ENCODE measurements around the gene GCNA.
"Not testable (repeated sequence)": the region's sequence is repeated elsewhere in the genome, so short reads cannot be mapped to it uniquely, and the experiment has no call there.

The GCNA gene

DNA sequence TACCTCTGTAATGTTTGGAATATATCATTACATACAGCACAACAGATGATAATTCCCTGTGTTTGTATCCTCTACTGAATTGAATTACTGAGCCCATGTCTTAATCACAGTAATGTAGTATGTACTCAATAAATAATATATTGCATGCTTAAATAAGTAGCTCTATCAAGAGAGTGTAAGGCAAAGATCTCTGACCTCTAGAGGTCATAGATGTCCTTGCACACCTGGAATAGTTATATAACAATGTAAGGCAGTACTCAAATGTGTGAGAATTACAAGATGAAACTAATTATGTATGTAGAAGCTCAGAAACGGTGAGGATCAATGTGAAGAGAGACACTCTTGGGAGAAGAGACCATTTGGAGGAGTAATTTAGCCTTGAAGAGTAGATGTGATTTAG is 14.3 kb upstream of the GCNA start:
- DNase-seq = no peak

DNA sequence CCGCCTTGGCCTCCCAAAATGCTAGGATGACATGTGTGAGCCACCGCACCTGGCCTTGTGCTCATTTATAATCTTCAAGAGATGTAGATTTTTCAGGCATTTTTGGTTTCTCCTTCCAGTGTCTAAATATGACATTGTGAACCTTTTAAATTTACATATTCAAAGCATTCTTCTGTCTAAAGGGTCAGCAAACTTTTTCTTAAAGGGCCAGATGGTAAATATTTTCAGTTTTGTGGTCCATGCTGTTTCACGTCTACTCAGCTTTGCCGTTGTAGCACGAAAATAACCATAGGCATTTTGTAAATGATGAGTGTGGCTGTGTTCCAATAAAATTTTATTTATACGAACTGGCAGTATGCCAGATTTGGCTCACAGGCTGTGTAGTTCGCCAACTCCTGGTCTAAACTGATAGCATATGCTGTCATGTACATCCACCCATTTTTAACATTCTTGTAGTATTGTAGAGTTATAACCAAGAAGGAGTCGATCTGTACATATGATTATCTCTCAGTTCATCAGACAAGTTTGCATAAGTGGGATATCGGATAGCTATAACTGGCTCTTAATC is 12.7 kb upstream of the GCNA start:
- no peak for DNase-seq

DNA sequence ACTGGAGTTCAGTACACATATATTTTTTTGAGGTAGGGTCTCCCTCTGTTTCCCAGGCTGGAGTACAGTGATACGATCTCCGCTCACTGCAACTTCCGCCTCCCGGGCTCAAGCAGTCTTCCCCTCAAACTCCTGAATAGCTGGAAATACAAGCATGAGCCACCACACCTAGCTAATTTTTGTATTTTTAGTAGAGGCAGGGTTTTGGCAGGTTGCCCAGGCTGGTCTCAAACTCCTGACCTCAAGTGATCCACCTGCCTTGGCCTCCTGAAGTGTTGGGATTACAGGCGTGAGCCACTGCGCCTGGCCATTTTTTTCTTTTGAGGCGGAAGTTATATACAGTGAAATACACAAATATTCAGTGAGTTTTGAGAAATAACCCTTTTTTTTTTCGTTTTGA is 6.8 kb upstream of the GCNA start:
- DNase-seq = not testable (repeated sequence)

DNA sequence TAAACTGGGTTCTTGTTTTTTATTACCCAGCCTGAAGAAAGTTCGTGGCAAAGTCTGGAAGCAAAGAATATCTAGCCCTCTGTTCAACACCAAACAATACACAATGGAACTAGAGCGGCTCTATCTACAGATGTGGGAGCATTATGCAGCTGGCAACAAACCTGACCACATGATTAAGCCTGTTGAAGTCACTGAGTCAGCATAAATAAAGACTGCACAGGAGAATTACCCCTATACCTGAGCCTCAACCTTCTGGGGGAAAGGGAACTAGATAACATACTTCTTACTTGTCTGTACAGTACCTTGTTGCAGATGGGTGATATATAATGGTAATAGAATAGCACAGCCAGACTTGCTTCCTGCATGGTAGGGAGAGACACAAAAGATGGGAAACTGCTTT is 4.6 kb upstream of the GCNA start:
- DNase-seq = no peak

DNA sequence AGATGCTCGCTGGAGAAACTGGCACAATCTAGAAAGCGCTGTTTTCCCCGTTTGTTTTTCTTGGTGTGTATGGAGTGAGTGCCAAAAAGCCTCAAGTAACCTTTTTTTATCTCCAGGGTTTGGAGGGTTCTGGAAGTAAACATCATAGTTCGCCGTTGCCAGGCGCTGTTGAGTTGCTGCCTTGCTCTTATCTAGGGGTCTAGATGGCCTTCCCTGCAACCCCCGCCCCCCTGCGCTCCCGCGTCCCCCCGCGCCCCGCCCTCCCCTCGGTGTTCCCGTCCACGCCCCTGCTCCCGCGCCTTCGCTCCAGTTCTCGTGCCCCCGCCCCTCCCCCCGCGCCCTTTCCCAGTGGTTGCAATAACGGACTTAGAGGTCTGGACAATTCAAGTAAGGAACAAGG is 555 bp upstream of the GCNA start:
- DNase-seq = no peak

DNA sequence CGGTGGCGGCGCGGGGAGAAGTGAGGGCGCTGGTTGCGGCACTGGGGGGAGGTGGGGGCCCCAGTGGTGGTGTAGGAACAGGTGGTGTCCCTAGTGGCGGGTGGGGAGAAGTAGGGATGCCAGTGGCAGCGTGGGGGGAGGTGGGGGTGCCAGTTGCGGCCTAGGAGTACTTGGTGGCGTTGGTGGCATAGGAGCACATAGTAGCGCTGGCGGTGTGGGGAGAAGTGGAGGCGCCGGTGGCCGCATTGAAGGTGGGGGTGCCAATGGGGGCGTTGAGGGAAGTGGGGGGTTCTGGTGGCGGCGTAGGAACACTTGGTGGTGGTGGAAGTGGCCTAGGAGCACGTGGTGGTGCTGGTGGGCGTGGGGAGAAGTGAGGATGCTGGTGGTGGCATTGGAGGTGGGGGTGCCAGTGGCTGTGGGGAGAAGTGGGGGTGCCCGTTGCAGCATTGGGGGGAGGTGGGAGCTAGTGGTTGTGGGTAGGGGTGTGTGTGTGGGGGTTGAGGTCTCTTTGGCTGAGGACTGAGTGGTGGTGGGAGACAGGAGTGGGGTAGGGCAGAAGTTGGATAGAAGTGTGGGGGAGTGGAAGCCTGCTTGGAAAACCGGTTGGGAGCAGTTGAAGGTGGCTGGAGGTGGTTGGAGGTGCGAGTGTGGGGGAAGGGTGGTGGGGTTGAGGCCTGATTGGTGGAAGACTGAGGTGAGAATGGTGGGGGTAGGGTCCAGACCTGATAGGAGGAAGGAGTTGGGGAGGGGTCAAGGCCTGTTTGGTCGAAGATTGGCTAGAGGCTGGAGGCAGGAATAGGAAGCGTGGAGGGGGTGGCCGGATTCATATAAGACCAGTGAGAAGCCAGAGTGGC is 1.1 kb downstream of the GCNA start:
- no peak for DNase-seq

DNA sequence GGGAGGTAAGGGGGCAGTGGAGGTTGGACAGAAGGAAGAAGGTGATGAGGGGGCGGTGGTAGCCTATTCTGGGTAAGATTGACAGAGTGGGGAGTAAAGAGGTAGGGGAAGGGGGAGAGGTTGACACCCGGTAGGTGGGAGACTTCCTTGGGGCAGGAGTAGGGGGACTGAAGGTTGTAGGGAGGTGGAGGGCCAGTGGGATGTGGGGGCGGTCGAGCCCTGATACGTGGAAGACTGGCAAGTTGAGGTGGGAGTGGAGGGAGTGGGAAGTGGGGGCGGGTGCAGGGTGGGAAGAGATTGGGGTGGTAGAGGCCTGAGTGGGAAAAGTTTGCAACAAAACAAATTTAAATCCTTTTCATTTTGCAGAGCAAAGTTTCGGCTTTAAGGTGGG is 1.7 kb downstream of the GCNA start:
- DNase-seq = no peak

DNA sequence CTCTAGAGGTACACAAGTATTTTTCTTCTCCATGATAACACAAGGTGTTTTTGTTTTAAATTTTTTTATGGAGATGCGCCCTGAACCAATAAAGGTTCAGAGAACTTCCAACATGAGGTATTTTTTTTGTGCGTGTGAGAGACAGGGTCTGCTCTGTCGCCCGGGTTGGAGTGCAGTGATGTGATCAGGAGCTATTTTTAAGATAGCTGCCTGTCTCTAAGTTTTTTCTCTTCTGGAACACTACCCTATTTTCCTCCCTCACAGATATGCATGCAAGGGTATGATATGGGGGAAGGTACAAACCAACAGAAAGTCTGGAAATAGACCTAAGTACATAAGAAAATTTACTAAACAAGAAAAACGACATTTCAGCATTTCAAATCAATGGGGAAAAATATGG is 3.0 kb downstream of the GCNA start:
- DNase-seq = no peak

DNA sequence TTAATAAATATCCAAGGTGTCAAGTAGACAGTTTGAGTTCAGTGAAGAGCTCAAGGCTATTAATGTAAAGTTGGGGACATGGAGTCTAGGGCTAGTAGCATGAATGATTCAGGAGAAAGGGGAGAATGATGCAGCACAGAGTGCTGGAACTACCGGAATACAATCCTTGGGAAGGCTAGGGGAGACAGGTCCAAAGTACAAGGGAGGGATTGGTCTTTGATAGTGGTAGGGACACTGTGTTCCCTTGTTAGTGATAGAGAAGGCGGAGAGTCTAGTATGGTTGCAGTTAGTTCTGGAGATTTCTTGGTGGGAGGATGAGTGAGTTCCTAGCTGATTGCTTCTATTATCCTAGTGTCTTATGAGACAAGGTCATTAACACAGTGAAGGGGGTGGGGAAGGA is 8.7 kb downstream of the GCNA start:
- DNase-seq = no peak

DNA sequence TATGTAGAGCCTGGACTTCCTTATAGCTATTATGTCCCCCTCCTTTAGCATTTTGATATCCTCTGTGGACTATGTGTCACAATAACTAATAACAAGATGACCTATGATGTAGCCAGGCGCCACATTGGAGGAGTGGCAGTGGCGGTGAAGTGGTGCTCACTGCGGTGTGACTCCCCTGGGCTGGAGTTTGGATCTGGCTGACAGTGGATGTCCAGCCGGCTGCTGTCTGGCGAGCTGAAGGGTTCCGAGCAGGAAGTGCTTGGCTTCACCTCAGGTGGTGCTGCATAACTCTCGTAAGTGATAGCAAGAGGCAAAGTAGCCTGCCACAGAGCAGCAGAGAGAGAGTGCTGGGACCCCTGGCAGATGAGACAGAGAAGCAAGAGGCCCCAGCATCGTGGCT is 15.0 kb downstream of the GCNA start:
- DNase-seq = not testable (repeated sequence)

DNA sequence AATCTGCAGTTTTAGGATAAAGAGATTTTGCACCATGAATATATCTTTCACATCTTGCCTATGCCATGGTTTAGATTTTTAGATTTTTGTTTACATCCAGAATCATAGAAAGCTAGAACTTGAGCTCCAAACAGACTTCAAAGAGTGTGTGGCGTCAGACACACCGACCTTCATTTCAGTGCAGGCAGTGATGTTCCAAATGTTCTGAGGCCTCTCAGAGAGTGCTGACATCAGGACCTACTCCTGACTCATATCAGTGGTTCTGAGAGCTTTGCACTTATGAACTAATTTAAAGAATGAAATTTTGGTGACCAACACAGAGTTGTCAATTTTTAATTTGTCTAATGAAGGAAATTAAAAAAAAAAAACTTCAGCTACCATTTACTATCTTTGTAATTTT is 21.7 kb downstream of the GCNA start:
- no peak for DNase-seq

DNA sequence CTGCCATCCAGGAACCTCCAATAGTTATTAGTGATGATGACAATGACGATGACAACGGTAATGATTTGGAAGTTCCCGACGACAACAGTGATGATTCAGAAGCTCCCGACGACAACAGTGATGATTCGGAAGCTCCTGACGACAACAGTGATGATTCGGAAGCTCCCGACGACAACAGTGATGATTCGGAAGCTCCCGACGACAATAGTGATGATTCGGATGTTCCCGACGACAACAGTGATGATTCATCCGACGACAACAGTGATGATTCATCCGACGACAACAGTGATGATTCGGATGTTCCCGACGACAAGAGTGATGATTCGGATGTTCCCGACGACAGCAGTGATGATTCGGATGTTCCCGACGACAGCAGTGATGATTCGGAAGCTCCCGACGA is 25.4 kb downstream of the GCNA start:
- no peak for DNase-seq

DNA sequence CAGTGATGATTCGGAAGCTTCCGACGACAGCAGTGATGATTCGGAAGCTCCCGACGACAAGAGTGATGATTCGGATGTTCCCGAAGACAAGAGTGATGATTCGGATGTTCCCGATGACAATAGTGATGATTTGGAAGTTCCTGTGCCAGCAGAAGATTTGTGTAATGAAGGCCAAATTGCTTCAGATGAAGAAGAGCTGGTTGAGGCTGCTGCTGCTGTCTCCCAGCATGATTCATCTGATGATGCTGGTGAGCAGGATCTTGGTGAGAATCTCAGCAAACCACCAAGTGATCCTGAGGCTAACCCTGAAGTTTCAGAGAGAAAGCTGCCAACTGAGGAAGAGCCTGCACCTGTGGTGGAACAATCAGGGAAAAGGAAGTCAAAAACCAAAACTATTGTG is 25.9 kb downstream of the GCNA start:
- no peak for DNase-seq

DNA sequence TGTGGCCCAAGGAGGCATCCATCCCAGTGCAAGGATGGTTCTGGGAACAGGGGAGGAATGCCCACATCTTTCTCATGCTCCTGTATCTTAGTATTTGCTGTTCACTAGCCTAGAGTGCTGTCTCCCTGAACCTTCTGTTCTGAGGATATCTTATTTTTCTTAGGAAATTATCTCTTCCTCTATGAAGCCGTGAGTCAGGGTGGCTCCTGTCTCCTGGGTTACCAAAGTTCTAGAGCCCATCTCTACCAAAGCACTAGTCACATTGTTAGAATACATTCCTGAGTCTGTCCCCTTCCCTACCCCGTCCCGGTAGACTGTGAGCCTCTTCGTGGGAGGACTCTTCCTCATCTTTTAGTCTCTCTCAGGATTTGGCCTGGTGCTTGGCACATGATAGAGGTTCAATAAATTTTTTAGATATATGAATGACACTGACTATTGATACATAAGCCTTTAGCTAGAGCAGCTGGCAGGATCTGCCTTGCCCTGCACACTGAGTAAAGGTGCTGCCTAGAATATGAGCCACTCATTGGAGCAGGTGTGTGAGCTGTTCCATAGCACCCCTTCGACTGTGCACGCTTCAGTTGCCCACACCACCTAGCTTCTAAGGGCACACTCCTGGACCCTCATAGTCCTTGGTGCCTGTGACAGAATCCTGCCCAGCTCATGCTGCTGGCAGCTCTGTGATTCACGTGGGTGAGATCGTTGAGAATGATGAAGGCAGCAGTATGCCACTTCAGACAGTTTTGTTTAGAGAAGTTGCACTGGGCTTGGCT is 26.7 kb downstream of the GCNA start:
- no peak for DNase-seq

DNA sequence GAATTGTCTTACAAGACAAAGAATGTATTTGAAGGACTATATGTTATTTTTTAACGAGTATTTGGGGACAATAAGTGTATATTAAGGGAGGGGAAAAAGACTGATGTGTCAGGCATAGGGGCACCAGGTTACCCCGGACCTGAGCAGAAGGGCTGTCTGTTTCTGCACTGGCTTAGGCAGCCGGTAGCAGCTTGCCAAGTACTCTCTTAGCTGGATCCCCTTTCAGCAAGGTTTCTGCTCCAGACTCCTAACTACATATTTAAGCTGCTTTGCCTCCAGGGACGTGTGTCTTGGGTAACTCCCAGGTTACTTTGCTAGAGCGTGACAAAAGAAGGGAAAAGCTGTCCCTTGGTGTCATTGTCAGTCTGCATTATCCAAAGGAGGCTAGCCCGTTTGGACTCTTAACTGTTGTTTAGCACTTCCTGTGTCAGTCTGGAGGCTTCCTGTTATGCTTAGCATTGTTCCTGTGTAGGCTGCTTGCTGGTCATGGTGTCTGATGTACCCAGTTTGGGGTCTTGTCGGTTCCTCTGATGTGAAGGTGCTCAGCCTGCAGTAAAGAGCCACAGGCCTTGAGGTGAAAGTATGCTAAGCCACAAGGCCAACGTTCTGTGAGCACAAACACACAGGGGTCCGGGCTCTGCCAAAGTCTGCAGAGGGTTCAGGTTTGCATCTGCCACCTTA is 28.4 kb downstream of the GCNA start:
- DNase-seq = no peak

DNA sequence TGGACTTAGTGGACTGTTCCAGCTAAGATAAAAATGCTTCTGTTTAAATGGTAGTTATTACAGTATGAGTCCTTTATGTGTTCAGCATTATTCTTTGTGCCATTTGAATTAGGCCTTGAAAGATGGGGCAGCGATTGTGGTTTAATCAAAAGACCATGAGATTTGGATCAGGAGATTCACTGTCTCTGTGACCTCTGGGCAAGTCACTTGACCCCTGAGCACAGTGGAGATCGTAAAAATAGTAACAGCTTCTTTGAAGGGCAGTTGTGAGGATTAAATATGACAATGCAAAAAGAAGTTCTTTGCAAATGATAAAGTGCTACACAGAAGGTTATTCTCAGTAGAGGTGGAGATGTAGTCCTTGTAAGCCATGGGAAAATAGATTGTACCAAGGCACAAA is 29.3 kb downstream of the GCNA start:
- no peak for DNase-seq

DNA sequence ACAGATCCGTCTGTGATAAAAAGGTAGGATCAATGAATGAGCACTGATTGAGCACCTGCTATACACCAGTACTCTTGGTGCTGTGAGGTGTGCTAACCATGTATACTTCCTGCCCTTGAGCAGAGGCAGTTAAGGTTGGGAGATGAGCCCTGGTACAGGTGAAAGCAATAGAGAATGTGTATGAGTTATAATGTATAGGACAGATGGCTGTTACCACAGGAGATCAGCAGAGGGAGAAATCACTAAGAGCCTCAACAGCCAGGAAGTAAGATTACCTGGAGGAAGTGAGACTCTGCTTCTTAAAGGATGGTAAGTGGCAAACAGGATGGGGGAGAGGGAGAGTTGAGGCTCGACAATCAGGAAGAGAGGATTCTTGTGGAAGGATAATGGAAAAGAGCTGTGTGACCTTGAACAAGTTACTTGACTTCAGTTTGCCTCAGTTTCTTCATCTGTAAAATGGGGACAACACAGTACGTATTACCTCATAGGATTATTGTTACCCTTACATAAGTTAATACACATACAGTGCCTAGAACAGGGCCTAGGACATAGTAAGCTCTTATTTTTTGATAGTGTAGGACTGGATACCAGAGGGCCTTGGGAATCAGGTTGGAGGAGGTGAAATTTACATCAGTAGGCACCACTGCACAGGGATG is 31.0 kb downstream of the GCNA start:
- no peak for DNase-seq

DNA sequence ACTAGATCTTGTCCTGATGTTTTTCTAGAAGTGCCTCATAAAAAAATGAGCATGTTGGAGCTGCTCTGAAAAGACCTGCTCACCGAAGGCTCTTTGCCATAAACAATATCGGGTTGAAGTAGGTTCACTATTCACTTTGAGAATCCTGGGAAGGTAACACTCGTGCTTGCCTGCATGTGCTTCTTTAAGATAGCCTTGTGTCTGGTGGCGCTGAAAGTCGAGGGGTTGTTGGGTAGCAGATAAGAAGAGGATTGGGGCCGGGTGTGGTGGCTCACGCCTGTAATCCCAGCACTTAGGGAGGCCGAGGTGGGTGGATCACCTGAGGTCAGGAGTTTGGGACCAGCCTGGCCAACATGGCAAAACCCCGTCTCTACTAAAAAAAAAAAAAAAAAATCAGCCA is 33.5 kb downstream of the GCNA start:
- not testable (repeated sequence) for DNase-seq

DNA sequence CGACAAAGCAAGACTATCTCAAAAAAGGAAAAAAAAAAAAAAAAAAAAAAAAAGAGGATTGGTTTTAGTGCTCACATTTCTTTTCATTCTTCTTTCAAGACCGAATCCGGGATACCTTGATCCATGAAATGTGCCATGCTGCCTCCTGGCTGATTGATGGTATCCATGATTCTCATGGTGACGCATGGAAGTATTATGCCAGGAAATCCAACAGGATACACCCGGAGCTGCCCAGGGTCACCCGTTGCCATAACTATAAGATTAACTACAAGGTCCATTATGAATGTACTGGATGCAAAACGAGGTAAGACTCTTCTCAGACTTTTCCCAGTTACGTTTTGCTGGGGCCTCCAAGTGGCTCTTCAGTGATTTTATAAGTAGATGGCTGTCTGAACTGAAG is 34.0 kb downstream of the GCNA start:
- no peak for DNase-seq

DNA sequence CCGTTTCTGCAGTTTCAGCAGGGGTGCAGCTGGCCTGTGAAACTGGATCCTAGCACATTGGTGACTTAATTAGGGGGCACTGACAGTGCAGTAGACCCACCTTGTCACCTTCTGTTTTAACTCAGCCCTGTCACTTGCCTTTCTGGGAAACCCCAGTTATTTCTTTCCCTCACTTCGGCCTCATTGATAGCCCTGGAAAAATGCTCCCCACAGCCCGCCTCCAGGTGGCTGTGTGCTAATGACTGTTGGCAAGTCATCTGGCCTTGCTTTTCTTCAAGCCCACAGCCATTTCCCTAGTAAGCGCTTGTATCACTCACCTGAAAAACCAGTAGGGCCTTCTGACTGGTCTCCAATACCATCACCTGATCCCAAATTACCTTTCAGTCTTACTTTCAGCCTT is 36.8 kb downstream of the GCNA start:
- no peak for DNase-seq

DNA sequence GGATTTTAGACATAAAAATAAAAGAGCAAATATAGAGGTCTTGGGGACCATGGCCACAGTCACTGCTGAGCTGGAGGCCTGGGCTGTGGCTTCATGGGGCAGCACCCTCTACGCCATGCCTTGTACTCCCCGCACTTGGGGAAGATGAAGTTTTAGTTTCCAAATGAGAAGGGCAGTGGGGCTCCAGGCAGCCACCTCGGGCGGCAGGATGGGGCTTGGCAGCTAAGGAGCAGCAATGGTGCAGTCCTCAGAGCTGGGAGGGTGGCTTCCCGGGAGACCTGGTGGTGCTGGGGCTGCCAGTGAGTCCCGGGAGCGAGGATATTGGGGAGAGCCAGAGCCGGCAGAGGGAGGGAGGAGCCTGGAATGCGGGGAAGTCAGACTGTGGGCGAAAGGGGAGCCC is 37.7 kb downstream of the GCNA start:
- no peak for DNase-seq

DNA sequence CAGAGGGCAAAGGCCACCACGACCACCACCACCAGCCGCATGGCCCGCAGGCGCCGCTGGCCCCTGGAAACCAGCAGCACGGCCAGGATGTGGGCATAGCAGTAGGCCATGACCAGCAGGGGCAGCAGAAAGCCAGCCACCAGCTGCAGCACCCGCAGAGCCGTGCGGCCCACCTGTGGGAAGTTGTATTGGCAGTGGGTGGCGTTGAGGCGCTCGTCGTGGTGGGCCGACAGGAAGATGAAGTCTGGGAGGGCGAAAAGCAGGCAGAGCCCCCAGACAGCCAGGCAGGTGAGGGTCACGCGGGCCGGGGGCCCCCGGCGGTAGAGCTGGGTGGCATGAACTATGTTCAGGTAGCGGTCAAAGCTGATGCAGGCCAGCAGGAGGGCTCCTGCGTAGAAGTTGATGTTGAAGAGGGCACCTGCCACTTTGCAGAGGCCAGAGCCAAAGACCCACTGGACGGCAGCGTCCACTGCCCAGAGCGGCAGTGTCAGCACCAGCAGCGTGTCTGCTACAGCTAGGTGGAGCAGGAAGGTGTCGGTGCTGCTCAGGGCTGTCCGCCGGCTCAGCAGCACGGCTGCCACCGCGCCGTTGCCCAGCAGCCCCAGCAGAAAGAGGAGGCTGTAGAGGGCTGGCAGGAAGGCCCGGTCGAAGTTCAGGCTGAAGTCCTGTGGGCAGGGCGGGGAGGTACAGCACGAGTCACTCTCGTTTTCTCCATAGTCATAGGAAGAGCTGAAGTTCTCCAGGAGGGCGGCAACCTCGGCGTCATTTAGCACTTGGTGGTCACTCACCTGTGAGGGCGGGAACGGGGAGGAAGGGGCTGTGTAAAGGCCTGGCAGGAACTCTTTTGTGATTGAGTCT is 38.7 kb downstream of the GCNA start:
- no peak for DNase-seq
